ENCODE data around the gene SDK1. TPM values are rescaled to one million over a fixed set of nuclear protein-coding genes. Genes with fewer than 3 reads are reported as not detected.

The SDK1 gene
- total RNA-seq, 1 experiment from 2014 or later, result 9.3 TPM

GRCh38 chr7:4177001-4177400 lies 875.9 kb downstream of the SDK1 start:
- Mint-ChIP-seq H3K27me3 (ENCODE audit: low read depth) (no peaks in the 10 kb centered on the region), H3K36me3 (peaks cover 14% of the 10 kb centered on the region), H3K9me3 (peaks cover 22% of the 10 kb centered on the region), H3K27ac (no peak overlapping the region), H3K4me1 (no peaks in the 10 kb centered on the region), H3K4me3 (no peak overlapping the region)
- ATAC-seq (no peak), DNase-seq (ENCODE audit: low spot score) (no peak)
- TF ChIP-seq ZNF219 (CRISPR knock-in tag; IDR thresholded peaks at IDR 0.05; ENCODE audit: borderline replicate concordance) (no peak), GABPB1 (CRISPR knock-in tag; IDR thresholded peaks at IDR 0.05) (no peak), TP53 (CRISPR knock-in tag; IDR thresholded peaks at IDR 0.05) (no peak), GTF2I (CRISPR knock-in tag; conservative IDR thresholded peaks at IDR 0.05) (no peak), IRF2 (CRISPR knock-in tag; IDR thresholded peaks at IDR 0.05; ENCODE audit: borderline replicate concordance, low read depth) (no peak), ZNF138 (CRISPR knock-in tag; conservative IDR thresholded peaks at IDR 0.05) (no peak)
- POLR2A ChIA-PET, result no interaction called here
- CTCF ChIA-PET, result no interaction called here

- Mint-ChIP-seq H3K36me3 (peaks cover 20% of the 10 kb centered on the region), H3K27me3 (ENCODE audit: low read depth) (no peaks in the 10 kb centered on the region), H3K27ac (no peak overlapping the region), H3K4me1 (no peaks in the 10 kb centered on the region), H3K9me3 (peaks cover 31% of the 10 kb centered on the region), H3K4me3 (no peak overlapping the region)
- DNase-seq (ENCODE audit: low spot score) (no peak), ATAC-seq (no peak)
- CTCF ChIA-PET, result no interaction called here
- no peak for TF ChIP-seq NFATC4 (CRISPR knock-in tag; IDR thresholded peaks at IDR 0.05)
- TF ChIP-seq E2F4 (CRISPR knock-in tag; IDR thresholded peaks at IDR 0.05; ENCODE audit: borderline replicate concordance, low read depth), result no peak
- no peak for TF ChIP-seq NFE2L1 (CRISPR knock-in tag; IDR thresholded peaks at IDR 0.05)
- TF ChIP-seq EMX1 (CRISPR knock-in tag; IDR thresholded peaks at IDR 0.05), result no peak
- no peak for TF ChIP-seq ZNF317 (CRISPR knock-in tag; IDR thresholded peaks at IDR 0.05; ENCODE audit: borderline replicate concordance, low read depth)
- TF ChIP-seq ZNF219 (CRISPR knock-in tag; IDR thresholded peaks at IDR 0.05; ENCODE audit: borderline replicate concordance), result no peak
- no peak for TF ChIP-seq E2F1 (CRISPR knock-in tag; IDR thresholded peaks at IDR 0.05)
- TF ChIP-seq CREB1 (CRISPR knock-in tag; IDR thresholded peaks at IDR 0.05), result no peak
- no peak for TF ChIP-seq HMGA2 (CRISPR knock-in tag; IDR thresholded peaks at IDR 0.05)
- TF ChIP-seq AR (CRISPR knock-in tag; IDR thresholded peaks at IDR 0.05), result no peak
- TF ChIP-seq ZNF512 (CRISPR knock-in tag; IDR thresholded peaks at IDR 0.05; ENCODE audit: borderline replicate concordance), result no peak
- POLR2A ChIA-PET, result no interaction called here
Observed at GRCh38 chr7:4178416-4178815, 877.4 kb downstream of the SDK1 start.

GRCh38 chr7:4178916-4179687 lies 878.0 kb downstream of the SDK1 start:
- Mint-ChIP-seq H3K36me3 (peaks cover 20% of the 10 kb centered on the region), H3K27ac (no peak overlapping the region), H3K4me1 (no peaks in the 10 kb centered on the region), H3K4me3 (no peak overlapping the region), H3K27me3 (ENCODE audit: low read depth) (no peaks in the 10 kb centered on the region), H3K9me3 (peaks cover 31% of the 10 kb centered on the region)
- TF ChIP-seq ZBTB21 (CRISPR knock-in tag; IDR thresholded peaks at IDR 0.05; ENCODE audit: borderline replicate concordance), result no peak
- TF ChIP-seq NR2C2 (CRISPR knock-in tag; IDR thresholded peaks at IDR 0.05), result no peak
- TF ChIP-seq AR (CRISPR knock-in tag; IDR thresholded peaks at IDR 0.05), result no peak
- TF ChIP-seq CREM (CRISPR knock-in tag; IDR thresholded peaks at IDR 0.05), result no peak
- TF ChIP-seq GABPB1 (CRISPR knock-in tag; IDR thresholded peaks at IDR 0.05), result no peak
- ATAC-seq (no peak), DNase-seq (ENCODE audit: low spot score) (no peak)
- POLR2A ChIA-PET, result no interaction called here
- CTCF ChIA-PET, result no interaction called here

Data from WTC11 (cell line).